HepG2 (cell line): ENCODE results near the gene VSNL1. TPM values are rescaled to one million over a fixed set of nuclear protein-coding genes. Genes with fewer than 3 reads are reported as not detected.

Experiments
- ATAC-seq: fragments of 200-7000 bp; cut with Tn5 transposase; 3 replicates; pipeline ENCODE4 v1.9.1; 2020; ENCODE audit warnings: mild to moderate bottlenecking, moderate library complexity
- BruUV-seq: library from RNA; stranded (reverse); fragments of 400-500 nt; replicated peaks from 2 replicates; lab custom pipeline; 2021; lab: Mats Ljungman, UMichigan
- CTCF ChIA-PET: fragments of 300-600 bp; formaldehyde crosslinking; extraction: SDS; loops from one replicate; lab custom pipeline; 2021; ENCODE audit warnings: low total read pairs, inconsistent platforms, low intra/inter-chr PET ratio; lab: Yijun Ruan, JAX
- POLR2A ChIA-PET: fragments of 350-600 bp; sonication (Branson Sonifier 250); formaldehyde crosslinking; loops from one replicate; lab custom pipeline; 2020; ENCODE audit warnings: antibody characterized with exemption, inconsistent platforms; lab: Yijun Ruan, JAX
- DNase-seq: peaks from one replicate; pipeline ENCODE4 v3.0.0-alpha.2; 2015; ENCODE audit warnings: low spot score
- FAIRE-seq: peaks from 3 replicates; lab custom pipeline; 2011; peaks lifted over from hg19 to GRCh38; lab: Jason Lieb, UNC
- H2AFZ ChIP-seq: one replicate; pipeline ENCODE4 v1.6.1; 2011; ENCODE audit warnings: low read length, inconsistent platforms
- H3K27ac ChIP-seq: fragments of 300-600 bp; 3 replicates; pipeline ENCODE4 v1.8.0; 2011; ENCODE audit warnings: mixed run types, mild to moderate bottlenecking, mixed read lengths, low read length, inconsistent platforms; ENCODE audit not compliant: insufficient read depth; ENCODE audit errors: extremely low read length
- H3K27me3 ChIP-seq, 2 experiments: fragments of 200-600 bp in 1 of 2; 2 replicates in 1 of 2; 3 replicates in 1 of 2; pipeline versions ENCODE4 v1.6.0 to v1.8.0; 2011; ENCODE audit warnings: low read length in 2 of 2, mild to moderate bottlenecking in 2 of 2, moderate library complexity in 2 of 2, inconsistent platforms in 1 of 2; ENCODE audit not compliant: insufficient read depth in 2 of 2, control insufficient read depth in 1 of 2
- H3K36me3 ChIP-seq, 2 experiments: fragments of 200-600 bp in 1 of 2; replicated peaks in 1 of 2; 2 replicates in 1 of 2; 3 replicates in 1 of 2; pipeline versions ENCODE4 v1.5.1 to v1.8.0; 2011; ENCODE audit warnings: low read length in 2 of 2, inconsistent platforms in 1 of 2; ENCODE audit not compliant: insufficient read depth in 2 of 2, control insufficient read depth in 1 of 2
- H3K4me1 ChIP-seq: 2 replicates; pipeline ENCODE4 v1.5.1; 2012; ENCODE audit warnings: low read length, inconsistent platforms; ENCODE audit not compliant: insufficient read depth
- H3K4me2 ChIP-seq: 2 replicates; pipeline ENCODE4 v1.6.0; 2011; ENCODE audit warnings: low read depth, low read length, inconsistent platforms
- H3K4me3 ChIP-seq, 3 experiments: fragments of 200-600 bp in 1 of 3; sonication (generic), shearing (Covaris generic) in 1 of 3; replicated peaks in 1 of 3; 2 replicates each; pipeline ENCODE4 v1.5.1; 2011 to 2016; ENCODE audit warnings: low read length in 3 of 3, inconsistent platforms in 2 of 3, low read depth in 2 of 3, mild to moderate bottlenecking in 2 of 3, control low read depth in 1 of 3, mixed read lengths in 1 of 3; ENCODE audit not compliant: insufficient read depth in 1 of 3
- H3K79me2 ChIP-seq: one replicate; pipeline ENCODE4 v1.6.1; 2011; ENCODE audit warnings: low read length, inconsistent platforms; ENCODE audit not compliant: insufficient read depth
- H3K9ac ChIP-seq: 2 replicates; pipeline ENCODE4 v1.6.0; 2011; ENCODE audit warnings: mild to moderate bottlenecking, low read depth, low read length, inconsistent platforms; ENCODE audit not compliant: insufficient read depth
- H3K9me3 ChIP-seq: 2 replicates; pipeline ENCODE4 v1.5.1; 2012; ENCODE audit warnings: mild to moderate bottlenecking, low read length
- H4K20me1 ChIP-seq: 2 replicates; pipeline ENCODE4 v1.6.0; 2011; ENCODE audit warnings: inconsistent platforms, mild to moderate bottlenecking, low read length, moderate library complexity; ENCODE audit not compliant: insufficient read depth
- CAMTA2 ChIP-seq: sonication (generic); formaldehyde crosslinking; IDR thresholded peaks from 2 replicates; pipeline ENCODE4 v1.4.0; 2020; ENCODE audit warnings: mild to moderate bottlenecking, missing genetic modification reagents, borderline replicate concordance
- CSRNP2 ChIP-seq: sonication (generic); formaldehyde crosslinking; conservative IDR thresholded peaks from 2 replicates; pipeline ENCODE4 v1.8.0; 2022; ENCODE audit warnings: low read depth, missing genetic modification reagents
- KIAA2018 ChIP-seq: sonication (generic); formaldehyde crosslinking; IDR thresholded peaks from 2 replicates; pipeline ENCODE4 v1.5.0; 2020; ENCODE audit warnings: mild to moderate bottlenecking, missing genetic modification reagents, borderline replicate concordance
- MAFG ChIP-seq: sonication (generic); formaldehyde crosslinking; IDR thresholded peaks from 2 replicates; pipeline ENCODE4 v1.5.1; 2020; ENCODE audit warnings: mild to moderate bottlenecking, missing genetic modification reagents
- MIER2 ChIP-seq: IDR thresholded peaks from 2 replicates; pipeline ENCODE4 v1.6.1; 2016; ENCODE audit warnings: missing biosample characterization, missing genetic modification reagents
- RAD51 ChIP-seq: fragments of 450-650 bp; IDR thresholded peaks from 2 replicates; pipeline ENCODE4 v1.6.1; 2016; ENCODE audit warnings: borderline replicate concordance
- SKIL ChIP-seq: sonication (generic); formaldehyde crosslinking; IDR thresholded peaks from 2 replicates; pipeline ENCODE4 v1.8.0; 2022; ENCODE audit warnings: missing genetic modification reagents, mild to moderate bottlenecking, moderate library complexity, borderline replicate concordance
- ZMYM4 ChIP-seq: sonication (generic); formaldehyde crosslinking; IDR thresholded peaks from 2 replicates; pipeline ENCODE4 v1.8.1; 2023; ENCODE audit warnings: mild to moderate bottlenecking, missing genetic modification reagents
- ZNF10 ChIP-seq: sonication (generic); formaldehyde crosslinking; IDR thresholded peaks from 2 replicates; pipeline ENCODE4 v1.4.0; 2020; ENCODE audit warnings: mild to moderate bottlenecking, low read depth, missing genetic modification reagents, borderline replicate concordance
- in situ Hi-C: cut with HindIII; loops from 2 replicates; pipeline ENCODE4 v1.10.0; 2017; ENCODE audit warnings: low pct_unique_long_range_greater_than_20kb; ENCODE audit not compliant: extremely low pct_ligation_motif_present
- intact Hi-C: fragments of 100-400 bp; cut with micrococcal nuclease; formaldehyde crosslinking; loops from one replicate; pipeline ENCODE4 v1.10.0; 2022; ENCODE audit not compliant: unreplicated experiment
- polyA plus RNA-seq, 8 experiments: library from polyadenylated mRNA; depleted of rRNA in 3 of 8; stranded (reverse) in 7 of 8; unstranded in 1 of 8; fragments of >200 nt; fragmentation: Illumina TruSeq in 4 of 8; extraction: Trizol in 4 of 8; gene quantifications; 2 replicates each; pipeline versions ENCODE4 v1.2.1 to v1.2.3, GENCODE V29; 2011 to 2016; ENCODE audit warnings: low read depth in 4 of 8, missing spikeins in 1 of 8, mixed read lengths in 1 of 8; ENCODE audit not compliant: insufficient read depth in 1 of 8
- total RNA-seq, 5 experiments: library from RNA; depleted of rRNA; stranded (reverse); fragments of >200 nt; fragmentation: Illumina TruSeq; extraction: Trizol; gene quantifications; 2 replicates each; pipeline ENCODE4 v1.2.3, GENCODE V29; 2016; ENCODE audit warnings: low read depth in 1 of 5

Gene VSNL1
- total and polyA plus RNA-seq, 2 of the 13 experiments (the other 11 are each of a cell fraction or from before 2014, with no cell fraction given) = 63.2 to 95.9 TPM

- TF ChIP-seq KIAA2018 (CRISPR knock-in tag) = no peak
Observed at GRCh38 chr2:17506736-17507616, 33.5 kb upstream of the VSNL1 start (continued).

GRCh38 chr2:17515652-17516051 lies 24.8 kb upstream of the VSNL1 start:
- in situ Hi-C loops = loop anchor here (5.0 kb wide), 1 partner anchor 33 kb away; no protein-coding TSS in a partner anchor
- CTCF ChIA-PET = no interaction called here
- no peak for TF ChIP-seq SKIL (CRISPR knock-in tag)
- TF ChIP-seq CSRNP2 (CRISPR knock-in tag) = no peak
- TF ChIP-seq ZNF10 = no peak
- TF ChIP-seq MAFG (CRISPR knock-in tag) = no peak
- TF ChIP-seq CAMTA2 = no peak
- no peak for TF ChIP-seq ZMYM4
- TF ChIP-seq RAD51 = no peak
- TF ChIP-seq MIER2 (CRISPR knock-in tag) = no peak

More at GRCh38 chr2:17515652-17516051, 24.8 kb upstream of the VSNL1 start:
- POLR2A ChIA-PET = no interaction called here
- H2AFZ ChIP-seq = no peak overlapping the region
- FAIRE-seq (no peak), DNase-seq (no peak), ATAC-seq (no peak)
- BruUV-seq = no TSS peak
- no peaks in the 10 kb centered on the region for H3K79me2 ChIP-seq
- no peak overlapping the region for H3K4me2 ChIP-seq
- intact Hi-C loops = no loop called here
- H3K27me3 ChIP-seq = peaks cover 0 to 14% of the 10 kb centered on the region in 2 experiments; a peak in 1 of 5 replicates
- H4K20me1 ChIP-seq = no peaks in the 10 kb centered on the region
- H3K4me3 ChIP-seq = no peak overlapping the region
- no peaks in the 10 kb centered on the region for H3K9me3 ChIP-seq
- H3K36me3 ChIP-seq = no peaks in the 10 kb centered on the region
- H3K4me1 ChIP-seq = peaks cover 15% of the 10 kb centered on the region
- H3K27ac ChIP-seq = no peak overlapping the region
- H3K9ac ChIP-seq = no peak overlapping the region
